ENCODE data around the gene USP36. TPM values are rescaled to one million over a fixed set of nuclear protein-coding genes. Genes with fewer than 3 reads are reported as not detected.

Gene USP36
- total RNA-seq, 2 experiments from 2014 or later: 47.2 to 144 TPM

DNA sequence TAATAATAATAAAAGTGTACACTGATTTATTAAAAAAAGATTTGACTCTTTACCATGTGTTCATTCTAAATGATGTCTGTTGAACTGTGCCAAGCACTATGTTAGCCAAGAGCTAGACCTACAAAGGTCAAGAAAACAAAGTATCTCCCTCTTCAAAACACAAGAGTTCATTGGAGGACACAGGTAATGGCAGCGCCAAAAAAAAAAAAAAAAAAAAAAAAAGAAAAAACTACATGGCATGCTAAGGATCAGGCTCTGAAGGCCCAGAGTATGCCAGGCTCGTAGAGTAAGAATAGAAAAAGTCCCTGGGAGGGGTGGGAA lies 93.7 kb downstream of the USP36 start:
- H3K36me3 ChIP-seq (ENCODE audit: insufficient read depth, low read length): no peaks in the 10 kb centered on the region
- ChIA-PET POLR2A (interaction anchor here (0.9 to 1.4 kb wide), 2 partner anchors 8 to 34 kb away, joined by 3 to 5 read pairs; no protein-coding TSS in a partner anchor), CTCF (ENCODE audit: unreplicated experiment) (interaction anchor here (0.5 to 0.6 kb wide), 2 partner anchors 10 to 52 kb away, joined by 3 read pairs; no protein-coding TSS in a partner anchor)
- H3K9me2 ChIP-seq (ENCODE audit: insufficient read depth, low read length): no peaks in the 10 kb centered on the region
- H3K27ac ChIP-seq (ENCODE audit: low read depth, low read length, poor library complexity, severe bottlenecking): peak overlapping the region; percentile 42
- H3K9me3 ChIP-seq (ENCODE audit: low read length): no peaks in the 10 kb centered on the region
- no TSS peak for BruUV-seq (replicated peaks)
- H4K20me1 ChIP-seq (ENCODE audit: insufficient read depth, low read length): peaks cover 4% of the 10 kb centered on the region; the same call in 1 of the 2 replicates
- H3K4me2 ChIP-seq (ENCODE audit: low read length): no peak overlapping the region
- DNase-seq (ENCODE audit: low spot score): no peak
- no peak overlapping the region for H3K4me3 ChIP-seq (ENCODE audit: low read depth, low read length, poor library complexity, severe bottlenecking)
- intact Hi-C loops (cut with micrococcal nuclease; ENCODE audit: unreplicated experiment): loop anchor here (5.0 kb wide), 1 partner anchor 250 kb away; no protein-coding TSS in a partner anchor
- no peak overlapping the region for H2AFZ ChIP-seq (ENCODE audit: low read length)
- TF ChIP-seq, protein P1, sequence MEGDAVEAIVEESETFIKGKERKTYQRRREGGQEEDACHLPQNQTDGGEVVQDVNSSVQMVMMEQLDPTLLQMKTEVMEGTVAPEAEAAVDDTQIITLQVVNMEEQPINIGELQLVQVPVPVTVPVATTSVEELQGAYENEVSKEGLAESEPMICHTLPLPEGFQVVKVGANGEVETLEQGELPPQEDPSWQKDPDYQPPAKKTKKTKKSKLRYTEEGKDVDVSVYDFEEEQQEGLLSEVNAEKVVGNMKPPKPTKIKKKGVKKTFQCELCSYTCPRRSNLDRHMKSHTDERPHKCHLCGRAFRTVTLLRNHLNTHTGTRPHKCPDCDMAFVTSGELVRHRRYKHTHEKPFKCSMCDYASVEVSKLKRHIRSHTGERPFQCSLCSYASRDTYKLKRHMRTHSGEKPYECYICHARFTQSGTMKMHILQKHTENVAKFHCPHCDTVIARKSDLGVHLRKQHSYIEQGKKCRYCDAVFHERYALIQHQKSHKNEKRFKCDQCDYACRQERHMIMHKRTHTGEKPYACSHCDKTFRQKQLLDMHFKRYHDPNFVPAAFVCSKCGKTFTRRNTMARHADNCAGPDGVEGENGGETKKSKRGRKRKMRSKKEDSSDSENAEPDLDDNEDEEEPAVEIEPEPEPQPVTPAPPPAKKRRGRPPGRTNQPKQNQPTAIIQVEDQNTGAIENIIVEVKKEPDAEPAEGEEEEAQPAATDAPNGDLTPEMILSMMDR (conservative IDR thresholded peaks at IDR 0.05; ENCODE audit: low read length): no peak
- TF ChIP-seq EZH2phosphoT487 (IDR thresholded peaks at IDR 0.05; ENCODE audit: borderline replicate concordance, low read depth, low read length): no peak
- H3K4me1 ChIP-seq (ENCODE audit: insufficient read depth, low read length, poor library complexity, severe bottlenecking): peaks cover 98% of the 10 kb centered on the region
- H3K79me2 ChIP-seq (ENCODE audit: insufficient read depth, low read depth, low read length): peaks cover 100% of the 10 kb centered on the region

GRCh38 chr17:78746263-78746948 lies 94.2 kb downstream of the USP36 start:
- H3K9me2 ChIP-seq (ENCODE audit: insufficient read depth, low read length): no peaks in the 10 kb centered on the region
- intact Hi-C loops (cut with micrococcal nuclease; ENCODE audit: unreplicated experiment): loop anchor here (5.0 kb wide), 1 partner anchor 249 kb away; no protein-coding TSS in a partner anchor
- peaks cover 100% of the 10 kb centered on the region for H3K79me2 ChIP-seq (ENCODE audit: insufficient read depth, low read depth, low read length)
- no peak overlapping the region for H3K4me2 ChIP-seq (ENCODE audit: low read length)
- TF ChIP-seq EZH2phosphoT487 (IDR thresholded peaks at IDR 0.05; ENCODE audit: borderline replicate concordance, low read depth, low read length): no peak
- TF ChIP-seq, protein P1 (conservative IDR thresholded peaks at IDR 0.05; ENCODE audit: low read length): no peak
- peak overlapping the region; percentile 42 for H3K27ac ChIP-seq (ENCODE audit: low read depth, low read length, poor library complexity, severe bottlenecking)
- no TSS peak for BruUV-seq (replicated peaks)
- H4K20me1 ChIP-seq (ENCODE audit: insufficient read depth, low read length): peaks cover 4% of the 10 kb centered on the region; the same call in 1 of the 2 replicates
- H3K9me3 ChIP-seq (ENCODE audit: low read length): no peaks in the 10 kb centered on the region
- POLR2A ChIA-PET: interaction anchor here (0.8 to 1.4 kb wide), 3 partner anchors 9 to 33 kb away, joined by 3 to 5 read pairs (median 3); no protein-coding TSS in a partner anchor
- DNase-seq (ENCODE audit: low spot score): no peak
- H3K4me1 ChIP-seq (ENCODE audit: insufficient read depth, low read length, poor library complexity, severe bottlenecking): peaks cover 100% of the 10 kb centered on the region
- H3K36me3 ChIP-seq (ENCODE audit: insufficient read depth, low read length): no peaks in the 10 kb centered on the region
- CTCF ChIA-PET (ENCODE audit: unreplicated experiment): interaction anchor here (0.5 to 0.6 kb wide), 2 partner anchors 9 to 53 kb away, joined by 3 read pairs; no protein-coding TSS in a partner anchor
- H3K4me3 ChIP-seq (ENCODE audit: low read depth, low read length, poor library complexity, severe bottlenecking): no peak overlapping the region
- no peak overlapping the region for H2AFZ ChIP-seq (ENCODE audit: low read length)

Other genes starting within 250 kb of the USP36 start
- gene CYTH1, start 58.5 kb downstream of the USP36 start, total RNA-seq (2014; rRNA removed; shearing (Covaris generic)): 73.0 and 88.1 TPM in 2 replicates
- gene CYTH1, start 58.5 kb downstream of the USP36 start, total RNA-seq (2022): 148 and 156 TPM in 2 replicates
- gene CEP295NL, start 62.4 kb upstream of the USP36 start, total RNA-seq (2014; rRNA removed; shearing (Covaris generic)): not detected in 2 replicates
- not detected in 2 replicates for gene CEP295NL, start 62.4 kb upstream of the USP36 start, total RNA-seq (2022)
- gene TIMP2, start 84.6 kb upstream of the USP36 start, total RNA-seq (2014; rRNA removed; shearing (Covaris generic)): 0.54 and 0.57 TPM in 2 replicates
- gene TIMP2, start 84.6 kb upstream of the USP36 start, total RNA-seq (2022): not detected in 2 replicates
- gene LGALS3BP, start 139.1 kb upstream of the USP36 start, total RNA-seq (2014; rRNA removed; shearing (Covaris generic)): 0.88 TPM in 1 of 2 replicates, not detected in the other
- gene LGALS3BP, start 139.1 kb upstream of the USP36 start, total RNA-seq (2022): 1.3 and 1.7 TPM in 2 replicates
- 36.3 and 37.2 TPM in 2 replicates for gene CANT1, start 168.9 kb upstream of the USP36 start, total RNA-seq (2014; rRNA removed; shearing (Covaris generic))
- 51.7 and 60.5 TPM in 2 replicates for gene CANT1, start 168.9 kb upstream of the USP36 start, total RNA-seq (2022)
- gene C1QTNF1, start 183.4 kb upstream of the USP36 start, total RNA-seq (2014; rRNA removed; shearing (Covaris generic)): not detected in 2 replicates
- not detected in 2 replicates for gene C1QTNF1, start 183.4 kb upstream of the USP36 start, total RNA-seq (2022)
- gene ENGASE, start 234.0 kb upstream of the USP36 start, total RNA-seq (2014; rRNA removed; shearing (Covaris generic)): 8.4 and 13.9 TPM in 2 replicates
- gene ENGASE, start 234.0 kb upstream of the USP36 start, total RNA-seq (2022): 31.4 and 35.1 TPM in 2 replicates

Data from OCI-LY7 (cell line).